Endothelial cell of umbilical vein (primary cell): ENCODE results near the gene ARL13A. TPM values are rescaled to one million over a fixed set of nuclear protein-coding genes. Genes with fewer than 3 reads are reported as not detected.

Experiments
- BruUV-seq: library from RNA; stranded (reverse); fragments of 400-500 nt; replicated peaks from 2 replicates; lab custom pipeline; 2021; lab: Mats Ljungman, UMichigan
- CTCF ChIA-PET: fragments of 300-600, 350-600 bp; sonication (Branson Sonifier 250); formaldehyde crosslinking; loops from one replicate; lab custom pipeline; 2021; ENCODE audit warnings: antibody characterized with exemption, inconsistent platforms; lab: Charles Lee
- POLR2A ChIA-PET: fragments of 300-600, 350-600 bp; sonication (Branson Sonifier 250); formaldehyde crosslinking; loops from one replicate; lab custom pipeline; 2021; ENCODE audit warnings: antibody characterized with exemption, inconsistent platforms; lab: Charles Lee
- DNase-seq: peaks from one replicate; pipeline ENCODE4 v3.0.0-alpha.2; 2011; ENCODE audit warnings: low read depth, low spot score
- FAIRE-seq: peaks from 2 replicates; lab custom pipeline; 2011; peaks lifted over from hg19 to GRCh38; lab: Jason Lieb, UNC
- H2AFZ ChIP-seq: 2 replicates; pipeline ENCODE4 v1.6.0; 2012; ENCODE audit warnings: low read depth, low read length, control low read depth, inconsistent platforms
- H3K27ac ChIP-seq: 2 replicates; pipeline ENCODE4 v1.5.1; 2011; ENCODE audit warnings: low read depth, mild to moderate bottlenecking, control low read depth, low read length, moderate library complexity; ENCODE audit not compliant: insufficient read depth
- H3K27me3 ChIP-seq, 2 experiments: 2 replicates each; pipeline versions ENCODE4 v1.6.0 to v1.6.1; 2011; ENCODE audit warnings: low read length in 2 of 2, mixed read lengths in 1 of 2; ENCODE audit not compliant: control insufficient read depth in 2 of 2, insufficient read depth in 2 of 2
- H3K36me3 ChIP-seq, 2 experiments: 2 replicates in 1 of 2; 3 replicates in 1 of 2; pipeline ENCODE4 v1.5.1; 2011; ENCODE audit warnings: low read length in 2 of 2, mild to moderate bottlenecking in 1 of 2, moderate library complexity in 1 of 2; ENCODE audit not compliant: control insufficient read depth in 2 of 2, insufficient read depth in 2 of 2; ENCODE audit errors: extremely low read depth in 1 of 2
- H3K4me1 ChIP-seq: 3 replicates; pipeline ENCODE4 v1.5.1; 2011; ENCODE audit warnings: mild to moderate bottlenecking, low read length; ENCODE audit not compliant: control insufficient read depth, insufficient read depth; ENCODE audit errors: extremely low read depth
- H3K4me2 ChIP-seq: 2 replicates; pipeline ENCODE4 v1.6.1; 2011; ENCODE audit warnings: low read length, control low read depth, mixed read lengths; ENCODE audit not compliant: insufficient read depth
- H3K4me3 ChIP-seq, 3 experiments: fragments of 200-600 bp in 1 of 3; sonication (generic), shearing (Covaris generic) in 1 of 3; replicated peaks in 1 of 3; 2 replicates each; pipeline ENCODE4 v1.5.1; 2011 to 2016; ENCODE audit warnings: control low read depth in 3 of 3, low read length in 3 of 3, mild to moderate bottlenecking in 2 of 3, inconsistent platforms in 1 of 3, low read depth in 1 of 3, moderate library complexity in 1 of 3; ENCODE audit not compliant: insufficient read depth in 1 of 3
- H3K79me2 ChIP-seq: 2 replicates; pipeline ENCODE4 v1.6.0; 2012; ENCODE audit warnings: low read length, inconsistent platforms; ENCODE audit not compliant: control insufficient read depth, insufficient read depth
- H3K9ac ChIP-seq: replicated peaks from 2 replicates; pipeline ENCODE3; 2011; ENCODE audit warnings: low read length, control low read depth; ENCODE audit not compliant: insufficient read depth; ENCODE audit errors: extremely low read depth
- H3K9me1 ChIP-seq: replicated peaks from 3 replicates; pipeline ENCODE4 v1.6.0; 2011; ENCODE audit warnings: mild to moderate bottlenecking, low read length; ENCODE audit not compliant: control insufficient read depth, insufficient read depth; ENCODE audit errors: extremely low read depth
- H3K9me3 ChIP-seq: replicated peaks from 2 replicates; pipeline ENCODE4 v1.5.1; 2012; ENCODE audit warnings: low read length, inconsistent platforms; ENCODE audit not compliant: control insufficient read depth, insufficient read depth
- H4K20me1 ChIP-seq: replicated peaks from 2 replicates; pipeline ENCODE3; 2011; ENCODE audit warnings: mild to moderate bottlenecking, low read length; ENCODE audit not compliant: control insufficient read depth, insufficient read depth; ENCODE audit errors: extremely low read depth
- CTCF ChIP-seq, 2 donors: IDR thresholded peaks; 1 replicate in 1 of 2; 2 replicates in 1 of 2; pipeline ENCODE4 v1.5.1; 2011; ENCODE audit warnings: low read length in 2 of 2, mild to moderate bottlenecking in 2 of 2, moderate library complexity in 2 of 2, control low read depth in 1 of 2, inconsistent platforms in 1 of 2, low read depth in 1 of 2; ENCODE audit not compliant: insufficient read depth in 1 of 2; ENCODE audit errors: extremely low read depth in 1 of 2
- EZH2 ChIP-seq: IDR thresholded peaks from 2 replicates; pipeline ENCODE4 v1.6.1; 2012; ENCODE audit warnings: borderline replicate concordance, low read depth, mild to moderate bottlenecking, moderate library complexity, low read length, inconsistent platforms; ENCODE audit not compliant: severe bottlenecking
- FOS ChIP-seq: IDR thresholded peaks from 2 replicates; pipeline ENCODE4 v1.6.1; 2011; ENCODE audit warnings: mild to moderate bottlenecking, low read length, moderate library complexity, borderline replicate concordance; ENCODE audit not compliant: insufficient read depth
- GATA2 ChIP-seq: IDR thresholded peaks from 2 replicates; pipeline ENCODE4 v1.7.0; 2011; ENCODE audit warnings: low read depth, mild to moderate bottlenecking, moderate library complexity, mixed read lengths, low read length; ENCODE audit not compliant: insufficient read length, insufficient read depth
- JUN ChIP-seq: IDR thresholded peaks from 2 replicates; pipeline ENCODE4 v1.6.1; 2011; ENCODE audit warnings: borderline replicate concordance, low read depth; ENCODE audit not compliant: insufficient read length, insufficient read depth
- MYC ChIP-seq: IDR thresholded peaks from one replicate; pipeline ENCODE4 v1.6.1; 2011; ENCODE audit warnings: mild to moderate bottlenecking, low read depth, low read length
- POLR2A ChIP-seq: IDR thresholded peaks from 2 replicates; pipeline ENCODE4 v1.6.1; 2012; ENCODE audit warnings: low read depth, mild to moderate bottlenecking, control low read depth, low read length
- POLR2AphosphoS5 ChIP-seq: IDR thresholded peaks from 2 replicates; pipeline ENCODE4 v1.6.1; 2012; ENCODE audit warnings: low read depth, mild to moderate bottlenecking, control low read depth, low read length, moderate library complexity; ENCODE audit not compliant: insufficient read depth
- dilution Hi-C: fragments of 300-500 bp; cut with MboI; formaldehyde crosslinking; loops from one replicate; pipeline ENCODE4 v1.15.0; 2019; ENCODE audit warnings: low sequenced_read_pairs; ENCODE audit not compliant: extremely low pct_ligation_motif_present
- intact Hi-C: fragments of 100-400 bp; cut with micrococcal nuclease; formaldehyde crosslinking; loops from one replicate; pipeline ENCODE4 v1.10.0; 2022
- polyA plus RNA-seq, 4 experiments: library from polyadenylated mRNA; depleted of rRNA in 3 of 4; stranded (reverse) in 3 of 4; unstranded in 1 of 4; fragments of >200 nt; gene quantifications; 2 replicates each; pipeline versions ENCODE4 v1.2.1 to v1.2.3, GENCODE V29; 2011 to 2012; ENCODE audit warnings: missing spikeins in 1 of 4
- total RNA-seq: library from RNA; stranded (reverse); gene quantifications from 2 replicates; pipeline ENCODE4 v1.2.3, GENCODE V29; 2021
- TF ChIP-seq, protein P1 (sequence below): IDR thresholded peaks from 2 replicates; pipeline ENCODE4 v1.6.1; 2011; ENCODE audit not compliant: insufficient read depth, insufficient read length

Gene ARL13A
- total and polyA plus RNA-seq, 2 donors (not counting 3 experiments of a cell fraction or from before 2014, with no cell fraction given) = not detected

DNA sequence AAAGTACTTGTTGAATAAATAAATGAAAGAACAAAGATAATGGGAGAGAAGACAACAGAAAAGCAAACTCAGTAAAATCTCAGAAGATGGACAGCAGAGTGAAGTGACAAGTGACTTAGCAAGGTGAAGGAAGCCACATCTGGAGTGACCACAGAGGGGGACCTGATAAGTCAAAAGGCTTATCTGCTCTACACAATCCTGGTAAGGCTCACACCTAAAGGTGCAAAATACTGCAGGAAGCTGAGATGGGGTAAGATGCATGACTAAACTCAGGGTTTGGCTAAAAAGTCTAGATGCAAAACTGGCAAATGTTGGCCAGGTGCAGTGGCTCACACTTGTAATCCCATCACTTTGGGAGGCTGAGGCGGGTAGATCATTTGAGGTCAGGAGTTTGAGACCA lies 60.2 kb downstream of the ARL13A start:
- no peak overlapping the region for H3K4me2 ChIP-seq

More for the DNA sequence above, 60.2 kb downstream of the ARL13A start:
- dilution Hi-C loops = no loop called here
- ChIA-PET CTCF (no interaction called here), POLR2A (no interaction called here)
- TF ChIP-seq MYC = no peak
- no peak for TF ChIP-seq POLR2A
- TF ChIP-seq POLR2AphosphoS5 = no peak
- no peak for TF ChIP-seq JUN
- TF ChIP-seq CTCF (IDR thresholded peaks at IDR 0.05; ENCODE audit: extremely low read depth in 1 of 2, insufficient read depth in 1 of 2, low read depth in 1 of 2, low read length in 2 of 2) = no peak
- TF ChIP-seq EZH2 = no peak
- TF ChIP-seq GATA2 = no peak
- TF ChIP-seq, protein P1, sequence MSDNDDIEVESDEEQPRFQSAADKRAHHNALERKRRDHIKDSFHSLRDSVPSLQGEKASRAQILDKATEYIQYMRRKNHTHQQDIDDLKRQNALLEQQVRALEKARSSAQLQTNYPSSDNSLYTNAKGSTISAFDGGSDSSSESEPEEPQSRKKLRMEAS = no peak
- no peak for TF ChIP-seq FOS
- no peak overlapping the region for H2AFZ ChIP-seq
- H3K27ac ChIP-seq = no peak overlapping the region
- no TSS peak for BruUV-seq
- intact Hi-C loops = loop anchor here (10.0 kb wide), 1 partner anchor 135 kb away; no protein-coding TSS in a partner anchor
- H3K4me3 ChIP-seq = no peak overlapping the region
- DNase-seq = no peak
- no peaks in the 10 kb centered on the region for H4K20me1 ChIP-seq
- no peaks in the 10 kb centered on the region for H3K9me3 ChIP-seq
- no peak overlapping the region for H3K9ac ChIP-seq
- H3K36me3 ChIP-seq = peaks cover 0 to 2% of the 10 kb centered on the region in 2 experiments
- no peaks in the 10 kb centered on the region for H3K79me2 ChIP-seq
- no peaks in the 10 kb centered on the region for H3K9me1 ChIP-seq
- no peaks in the 10 kb centered on the region for H3K27me3 ChIP-seq
- H3K4me1 ChIP-seq = peaks cover 11% of the 10 kb centered on the region
- no peak for FAIRE-seq
